Measurements from ENCODE around the gene ELAVL1. TPM values are rescaled to one million over a fixed set of nuclear protein-coding genes. Genes with fewer than 3 reads are reported as not detected.

The ELAVL1 gene
- total RNA-seq, 1 experiment from 2014 or later: 71.7 TPM

- DNase-seq (ENCODE audit: low spot score): peak; percentile 65
These were observed 18.9 kb downstream of the ELAVL1 start for GRCh38 chr19:7986321-7987113.

- DNase-seq (ENCODE audit: low spot score): no peak
These were observed 19.9 kb downstream of the ELAVL1 start for GRCh38 chr19:7985481-7985911.

- DNase-seq (ENCODE audit: low spot score): no peak
These were observed 21.2 kb downstream of the ELAVL1 start for GRCh38 chr19:7983995-7984837.

- no peak for DNase-seq (ENCODE audit: low spot score)
These were observed 22.0 kb downstream of the ELAVL1 start for GRCh38 chr19:7983286-7983950.

- no peak for DNase-seq (ENCODE audit: low spot score)
These were observed 22.8 kb downstream of the ELAVL1 start for GRCh38 chr19:7982651-7983099.

GRCh38 chr19:7982103-7982502 lies 23.3 kb downstream of the ELAVL1 start:
- no peak for DNase-seq (ENCODE audit: low spot score)

GRCh38 chr19:7981661-7982060 lies 23.8 kb downstream of the ELAVL1 start:
- DNase-seq (ENCODE audit: low spot score): no peak

GRCh38 chr19:7981199-7981598 lies 24.2 kb downstream of the ELAVL1 start:
- no peak for DNase-seq (ENCODE audit: low spot score)

GRCh38 chr19:7980635-7981121 lies 24.8 kb downstream of the ELAVL1 start:
- no peak for DNase-seq (ENCODE audit: low spot score)

- no peak for DNase-seq (ENCODE audit: low spot score)
These were observed 25.3 kb downstream of the ELAVL1 start for GRCh38 chr19:7980168-7980567.

GRCh38 chr19:7979559-7979958 lies 25.9 kb downstream of the ELAVL1 start:
- DNase-seq (ENCODE audit: low spot score): no peak

GRCh38 chr19:7979011-7979410 lies 26.4 kb downstream of the ELAVL1 start:
- DNase-seq (ENCODE audit: low spot score): no peak

GRCh38 chr19:7978179-7978825 lies 27.1 kb downstream of the ELAVL1 start:
- no peak for DNase-seq (ENCODE audit: low spot score)

- DNase-seq (ENCODE audit: low spot score): no peak
These were observed 27.8 kb downstream of the ELAVL1 start for GRCh38 chr19:7977723-7978040.

- DNase-seq (ENCODE audit: low spot score): no peak
These were observed 28.3 kb downstream of the ELAVL1 start for GRCh38 chr19:7977021-7977722.

GRCh38 chr19:7976461-7976860 lies 29.0 kb downstream of the ELAVL1 start:
- no peak for DNase-seq (ENCODE audit: low spot score)

- no peak for DNase-seq (ENCODE audit: low spot score)
These were observed 30.4 kb downstream of the ELAVL1 start for GRCh38 chr19:7975037-7975436.

GRCh38 chr19:7973883-7974282 lies 31.6 kb downstream of the ELAVL1 start:
- DNase-seq (ENCODE audit: low spot score): no peak

- no peak for DNase-seq (ENCODE audit: low spot score)
These were observed 33.6 kb downstream of the ELAVL1 start for GRCh38 chr19:7971553-7972520.

Measured in H4 (cell line).